Central memory CD8-positive, alpha-beta T cell (primary cell): ENCODE measurements around the gene ART5.
"Not testable (repeated sequence)": the region's sequence is repeated elsewhere in the genome, so short reads cannot be mapped to it uniquely, and the experiment has no call there.

Source experiments
- ATAC-seq: fragments of 150-1000 bp; cut with Tn5 transposase; replicated peaks from 2 replicates; pipeline ENCODE4 v1.10.0; 2022; ENCODE audit warnings: mild to moderate bottlenecking, moderate FRiP score, moderate number of reproducible peaks; ENCODE audit not compliant: poor library complexity, severe bottlenecking; ENCODE audit errors: extremely low read depth
- DNase-seq, 2 donors: peaks; one replicate each; pipeline ENCODE4 v3.0.0; 2021; ENCODE audit warnings: low spot score in 2 of 2
- H3K27ac Mint-ChIP-seq: one replicate; pipeline ENCODE4 v1.8.0; 2022; ENCODE audit warnings: low read depth, mild to moderate bottlenecking, moderate library complexity, mixed read lengths
- H3K27me3 Mint-ChIP-seq: one replicate; pipeline ENCODE4 v1.8.0; 2022; ENCODE audit warnings: mixed read lengths
- H3K36me3 Mint-ChIP-seq: one replicate; pipeline ENCODE4 v1.8.0; 2022; ENCODE audit warnings: mild to moderate bottlenecking, moderate library complexity, mixed read lengths; ENCODE audit not compliant: insufficient read depth
- H3K4me1 Mint-ChIP-seq: one replicate; pipeline ENCODE4 v1.8.0; 2022; ENCODE audit warnings: mixed read lengths
- H3K4me3 Mint-ChIP-seq: one replicate; pipeline ENCODE4 v1.8.0; 2022; ENCODE audit warnings: mild to moderate bottlenecking, moderate library complexity, mixed read lengths
- H3K9me3 Mint-ChIP-seq: one replicate; pipeline ENCODE4 v1.8.0; 2022; ENCODE audit warnings: mixed read lengths

ART5 gene

GRCh38 chr11:3667149-3668035 is 25.6 kb upstream of the ART5 start:
- Mint-ChIP-seq H3K27ac (no peak overlapping the region), H3K36me3 (peaks cover 10% of the 10 kb centered on the region), H3K4me1 (no peaks in the 10 kb centered on the region), H3K4me3 (no peak overlapping the region), H3K9me3 (no peaks in the 10 kb centered on the region), H3K27me3 (no peaks in the 10 kb centered on the region)
- ATAC-seq (no peak), DNase-seq (no peak)

DNA sequence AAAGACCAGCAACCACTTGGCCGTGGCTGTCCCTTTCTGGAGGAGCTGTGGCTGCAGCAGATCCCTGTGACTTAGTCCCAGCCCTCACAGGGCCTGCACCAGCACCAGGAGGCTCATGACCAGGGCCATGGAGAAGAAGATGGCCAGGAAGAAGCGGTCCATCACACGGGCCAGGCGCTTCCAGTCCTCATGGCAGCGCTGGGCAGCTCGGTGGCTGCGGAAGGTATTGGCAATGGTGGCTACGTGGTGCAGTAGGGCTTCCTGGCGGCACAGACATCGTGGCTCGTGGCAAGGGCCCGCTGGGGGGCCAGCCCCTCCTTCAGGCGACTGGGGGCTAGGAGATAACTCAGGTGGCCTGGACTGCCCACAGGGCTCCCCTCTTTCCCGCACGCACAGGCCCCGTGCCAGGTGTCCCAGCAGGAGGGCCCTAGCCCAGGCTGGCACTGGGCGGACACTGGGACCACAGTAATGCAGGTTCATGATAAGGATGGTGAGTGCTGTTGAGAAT is 24.3 kb upstream of the ART5 start:
- Mint-ChIP-seq H3K4me1 (no peaks in the 10 kb centered on the region), H3K27me3 (no peaks in the 10 kb centered on the region), H3K27ac (no peak overlapping the region), H3K9me3 (no peaks in the 10 kb centered on the region), H3K36me3 (peaks cover 7% of the 10 kb centered on the region), H3K4me3 (no peak overlapping the region)
- ATAC-seq (no peak), DNase-seq (no peak)

DNA sequence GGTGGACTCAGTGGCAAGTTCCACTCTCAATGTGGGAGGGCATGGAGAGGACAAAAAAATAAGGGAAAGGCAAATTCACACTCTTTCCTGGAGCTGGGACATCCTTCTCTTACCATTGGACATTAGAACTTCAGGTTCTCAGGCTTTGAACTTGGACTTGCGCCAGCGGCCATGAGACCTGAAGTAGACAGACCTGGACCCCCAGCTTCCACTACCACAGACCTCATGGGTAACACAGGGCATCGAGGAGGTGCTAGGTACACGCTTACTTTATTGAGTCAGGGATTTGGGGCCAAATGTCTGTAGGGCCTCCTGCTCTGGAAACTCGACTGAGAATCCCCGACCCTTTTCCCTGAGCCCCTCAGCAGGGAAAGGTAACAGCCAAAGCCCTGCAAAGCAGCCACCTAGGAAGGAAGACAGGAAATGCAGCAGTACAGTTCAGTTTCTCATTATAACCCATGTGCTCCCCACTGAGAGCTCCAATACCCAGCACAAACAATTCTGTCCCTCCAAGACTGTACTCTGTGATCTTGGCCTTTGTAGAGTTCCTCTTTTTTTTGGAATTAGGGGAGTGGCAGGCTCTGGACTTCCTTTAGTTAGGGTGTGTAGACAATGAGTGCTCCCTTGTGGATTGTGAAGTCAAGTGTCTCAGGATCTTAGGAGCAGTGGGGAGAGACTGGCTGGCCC is 23.7 kb upstream of the ART5 start:
- no peaks in the 10 kb centered on the region for H3K4me1 Mint-ChIP-seq
- H3K4me3 Mint-ChIP-seq: no peak overlapping the region
- peaks cover 5% of the 10 kb centered on the region for H3K36me3 Mint-ChIP-seq
- no peak overlapping the region for H3K27ac Mint-ChIP-seq
- ATAC-seq (no peak), DNase-seq (no peak)
- no peaks in the 10 kb centered on the region for H3K27me3 Mint-ChIP-seq
- H3K9me3 Mint-ChIP-seq: no peaks in the 10 kb centered on the region

- Mint-ChIP-seq H3K9me3 (no peaks in the 10 kb centered on the region), H3K27ac (no peak overlapping the region), H3K4me3 (no peak overlapping the region), H3K4me1 (no peaks in the 10 kb centered on the region), H3K27me3 (peaks cover 2% of the 10 kb centered on the region), H3K36me3 (peaks cover 2% of the 10 kb centered on the region)
- DNase-seq (no peak), ATAC-seq (no peak)
Observed at GRCh38 chr11:3664032-3664630, 22.3 kb upstream of the ART5 start.

- Mint-ChIP-seq H3K36me3 (no peaks in the 10 kb centered on the region), H3K4me1 (no peaks in the 10 kb centered on the region), H3K9me3 (no peaks in the 10 kb centered on the region), H3K27ac (no peak overlapping the region), H3K27me3 (peaks cover 11% of the 10 kb centered on the region), H3K4me3 (no peak overlapping the region)
- no peak for DNase-seq
- no peak for ATAC-seq
Observed at GRCh38 chr11:3662856-3663255, 21.1 kb upstream of the ART5 start.

DNA sequence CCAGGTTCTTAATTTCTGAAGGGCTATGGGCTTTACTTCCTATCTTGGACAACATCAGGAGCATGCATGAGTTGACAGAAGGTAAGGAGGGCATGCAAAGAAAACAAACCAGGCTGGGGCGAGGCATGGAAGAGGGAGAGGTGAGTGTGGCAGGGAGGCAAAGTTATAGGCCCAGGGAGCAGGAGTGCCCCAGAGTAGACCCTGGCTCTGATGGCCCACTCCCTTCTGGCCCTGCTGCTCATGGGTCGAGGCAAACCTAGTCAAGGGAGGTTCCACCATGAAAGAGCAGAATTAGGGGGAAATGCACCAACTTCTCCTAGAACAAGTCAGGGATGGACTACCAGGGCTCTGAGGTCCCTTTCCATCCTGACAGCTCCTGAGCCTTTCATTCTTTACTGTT is 19.2 kb upstream of the ART5 start:
- Mint-ChIP-seq H3K27ac (no peak overlapping the region), H3K27me3 (peaks cover 11% of the 10 kb centered on the region), H3K4me3 (no peak overlapping the region), H3K9me3 (no peaks in the 10 kb centered on the region), H3K4me1 (no peaks in the 10 kb centered on the region), H3K36me3 (no peaks in the 10 kb centered on the region)
- no peak for ATAC-seq
- no peak for DNase-seq

DNA sequence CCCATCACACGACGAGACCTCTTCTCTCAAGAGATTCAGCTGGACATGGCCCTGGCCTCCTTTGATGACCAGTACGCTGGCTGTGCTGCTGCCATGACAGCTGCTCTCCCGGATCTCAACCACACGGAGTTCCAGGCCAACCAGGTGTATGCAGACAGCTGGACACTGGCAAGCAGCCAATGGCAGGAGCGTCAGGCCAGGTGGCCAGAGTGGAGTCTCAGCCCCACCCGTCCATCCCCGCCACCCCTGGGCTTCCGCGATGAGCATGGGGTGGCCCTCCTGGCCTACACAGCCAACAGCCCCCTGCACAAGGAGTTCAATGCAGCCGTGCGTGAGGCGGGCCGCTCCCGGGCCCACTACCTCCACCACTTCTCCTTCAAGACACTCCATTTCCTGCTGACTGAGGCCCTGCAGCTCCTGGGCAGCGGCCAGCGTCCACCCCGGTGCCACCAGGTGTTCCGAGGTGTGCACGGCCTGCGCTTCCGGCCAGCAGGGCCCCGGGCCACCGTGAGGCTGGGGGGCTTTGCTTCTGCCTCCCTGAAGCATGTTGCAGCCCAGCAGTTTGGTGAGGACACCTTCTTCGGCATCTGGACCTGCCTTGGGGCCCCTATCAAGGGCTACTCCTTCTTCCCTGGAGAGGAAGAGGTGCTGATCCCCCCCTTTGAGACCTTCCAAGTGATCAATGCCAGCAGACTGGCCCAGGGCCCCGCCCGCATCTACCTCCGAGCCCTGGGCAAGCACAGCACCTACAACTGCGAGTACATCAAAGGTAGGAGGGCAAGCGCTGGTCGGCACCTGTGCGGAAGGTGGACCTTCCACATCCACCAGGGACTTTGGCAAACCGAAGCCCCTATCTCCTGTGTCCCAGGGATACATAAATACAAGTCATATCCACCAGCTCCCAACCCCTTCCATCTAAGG is 18.1 kb upstream of the ART5 start:
- peaks cover 11% of the 10 kb centered on the region for H3K27me3 Mint-ChIP-seq
- no peak for ATAC-seq

DNA sequence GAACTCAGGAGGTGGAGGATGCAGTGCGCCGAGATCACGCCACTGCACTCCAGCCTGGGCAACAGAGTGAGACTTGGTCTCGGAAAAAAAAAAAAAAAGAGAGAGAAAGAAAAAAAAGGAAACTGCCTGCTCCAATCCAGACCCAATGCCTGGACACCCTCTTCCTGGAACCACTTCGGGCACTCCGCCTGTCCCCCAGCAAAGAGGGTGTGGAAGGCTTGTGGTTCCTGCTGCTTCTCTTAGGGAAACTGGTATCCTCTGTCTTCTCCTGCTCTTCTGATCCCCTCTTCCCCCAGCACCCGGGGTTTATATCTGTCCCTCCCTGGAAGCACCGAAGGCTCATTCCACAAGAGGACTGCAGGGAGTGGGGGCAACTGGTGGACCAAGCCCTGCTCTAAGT is 16.5 kb upstream of the ART5 start:
- Mint-ChIP-seq H3K9me3 (no peaks in the 10 kb centered on the region), H3K4me1 (no peaks in the 10 kb centered on the region), H3K36me3 (no peaks in the 10 kb centered on the region), H3K27ac (no peak overlapping the region), H3K4me3 (no peak overlapping the region), H3K27me3 (peaks cover 11% of the 10 kb centered on the region)
- DNase-seq: no peak
- ATAC-seq: no peak

More for the DNA sequence above, 18.1 kb upstream of the ART5 start:
- H3K9me3 Mint-ChIP-seq: no peaks in the 10 kb centered on the region
- no peaks in the 10 kb centered on the region for H3K36me3 Mint-ChIP-seq
- H3K4me3 Mint-ChIP-seq: no peak overlapping the region
- no peak overlapping the region for H3K27ac Mint-ChIP-seq
- DNase-seq: no peak
- H3K4me1 Mint-ChIP-seq: no peaks in the 10 kb centered on the region

- not testable (repeated sequence) for H3K4me1 Mint-ChIP-seq, H3K9me3 Mint-ChIP-seq, H3K36me3 Mint-ChIP-seq, ATAC-seq, H3K4me3 Mint-ChIP-seq, H3K27ac Mint-ChIP-seq, DNase-seq
- H3K27me3 Mint-ChIP-seq: peaks cover 11% of the 10 kb centered on the region
Observed at GRCh38 chr11:3657331-3657730, 15.5 kb upstream of the ART5 start.

- no peaks in the 10 kb centered on the region for H3K4me1 Mint-ChIP-seq
- H3K27me3 Mint-ChIP-seq: peaks cover 24% of the 10 kb centered on the region
- H3K4me3 Mint-ChIP-seq: no peak overlapping the region
- H3K36me3 Mint-ChIP-seq: no peaks in the 10 kb centered on the region
- ATAC-seq: no peak
- no peak overlapping the region for H3K27ac Mint-ChIP-seq
- no peak for DNase-seq
- no peaks in the 10 kb centered on the region for H3K9me3 Mint-ChIP-seq
Observed at GRCh38 chr11:3655547-3655946, 13.8 kb upstream of the ART5 start.

- not testable (repeated sequence) for H3K4me3 Mint-ChIP-seq, H3K9me3 Mint-ChIP-seq, H3K4me1 Mint-ChIP-seq, H3K27ac Mint-ChIP-seq, H3K36me3 Mint-ChIP-seq, DNase-seq, ATAC-seq
- H3K27me3 Mint-ChIP-seq: peaks cover 41% of the 10 kb centered on the region
Observed at GRCh38 chr11:3652514-3652913, 10.7 kb upstream of the ART5 start.

DNA sequence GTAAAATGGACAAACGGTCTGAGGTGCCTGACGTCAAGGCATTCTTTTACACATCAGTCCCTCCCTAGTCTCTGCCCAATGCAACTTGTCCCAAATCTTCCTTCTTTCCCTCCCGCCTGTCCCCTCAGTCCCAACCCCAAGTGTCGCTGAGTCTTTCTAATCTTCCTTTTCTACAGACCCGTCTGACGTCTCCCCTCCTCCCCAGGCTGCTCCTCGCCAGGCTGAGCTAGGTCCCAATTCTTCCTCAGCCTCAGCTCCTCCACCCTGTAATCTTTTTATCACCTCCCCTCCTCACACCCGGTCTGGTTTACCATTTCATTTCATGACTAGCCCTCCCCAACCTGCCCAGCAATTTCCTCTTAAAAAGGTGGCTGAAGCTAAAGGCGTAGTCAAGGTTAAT is 7.6 kb upstream of the ART5 start:
- not testable (repeated sequence) for H3K4me3 Mint-ChIP-seq, H3K4me1 Mint-ChIP-seq, H3K36me3 Mint-ChIP-seq, H3K9me3 Mint-ChIP-seq, ATAC-seq, H3K27ac Mint-ChIP-seq, DNase-seq
- peaks cover 67% of the 10 kb centered on the region for H3K27me3 Mint-ChIP-seq
